NCI-H146 (cell line): ENCODE measurements around the gene TSPAN9.

ENCODE experiments used
- DNase-seq: peaks from one replicate; lab custom pipeline; 2025; lab: John Stamatoyannopoulos, UW

TSPAN9 gene

DNA sequence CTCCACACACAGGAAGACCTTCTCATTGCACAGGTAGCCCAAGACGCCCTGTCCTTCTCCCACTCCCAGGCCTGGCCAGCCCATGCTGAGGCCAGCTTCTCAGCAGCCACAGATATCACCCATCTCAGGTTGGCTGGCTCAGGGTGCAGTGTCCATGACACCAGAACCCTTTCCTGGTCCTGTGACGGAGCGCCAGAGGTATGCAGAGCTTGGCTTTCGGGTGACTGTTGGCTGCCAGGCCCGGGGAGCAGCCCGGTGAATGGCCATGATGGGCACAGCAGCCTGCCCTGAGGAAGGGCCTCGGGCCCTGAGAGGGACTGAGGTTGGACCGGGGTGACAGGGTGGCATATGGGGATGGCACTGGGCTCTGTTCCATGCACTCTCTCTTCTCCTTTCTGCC, 173.4 kb downstream of the TSPAN9 start:
- DNase-seq = no peak

DNA sequence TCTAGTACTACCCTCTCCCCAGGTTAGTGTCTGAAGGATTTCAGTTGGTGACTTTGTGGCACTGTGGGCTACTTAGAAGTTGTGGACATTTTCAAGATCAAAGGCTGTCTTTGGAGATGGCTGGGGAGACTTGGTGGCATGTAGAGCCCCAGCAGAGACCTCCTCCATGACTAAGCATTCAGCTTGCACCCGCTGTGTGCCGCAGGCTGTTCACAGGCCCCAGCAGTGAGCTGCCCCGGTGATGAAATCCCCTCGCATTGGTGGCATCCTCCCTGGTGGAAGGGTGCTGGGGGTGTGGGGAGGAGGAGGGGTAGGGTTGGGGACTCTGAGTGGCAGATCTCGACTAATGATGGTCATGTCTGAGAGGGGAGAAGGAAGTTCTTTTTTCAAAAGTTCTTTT, 173.9 kb downstream of the TSPAN9 start:
- no peak for DNase-seq

DNA sequence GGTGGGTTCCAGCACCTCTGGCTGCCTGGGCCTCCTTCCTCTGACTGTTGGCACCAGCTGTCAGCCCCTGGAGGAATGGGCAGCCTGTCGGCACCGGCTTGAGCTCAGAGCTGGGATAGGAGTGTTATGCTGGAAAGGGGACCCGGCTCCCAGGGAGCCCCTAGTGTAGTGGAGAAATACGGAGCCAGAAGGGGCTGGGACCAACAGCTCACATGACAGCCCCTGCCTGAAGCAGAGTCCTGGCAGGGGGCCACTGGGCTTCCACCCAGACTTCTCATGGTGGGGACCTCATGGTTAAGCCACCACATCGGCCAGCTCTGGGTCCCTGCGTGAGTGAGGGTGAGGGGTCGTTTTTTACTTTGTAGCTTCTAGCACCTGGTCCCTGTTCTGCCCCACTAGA, 174.5 kb downstream of the TSPAN9 start:
- DNase-seq = no peak

DNA sequence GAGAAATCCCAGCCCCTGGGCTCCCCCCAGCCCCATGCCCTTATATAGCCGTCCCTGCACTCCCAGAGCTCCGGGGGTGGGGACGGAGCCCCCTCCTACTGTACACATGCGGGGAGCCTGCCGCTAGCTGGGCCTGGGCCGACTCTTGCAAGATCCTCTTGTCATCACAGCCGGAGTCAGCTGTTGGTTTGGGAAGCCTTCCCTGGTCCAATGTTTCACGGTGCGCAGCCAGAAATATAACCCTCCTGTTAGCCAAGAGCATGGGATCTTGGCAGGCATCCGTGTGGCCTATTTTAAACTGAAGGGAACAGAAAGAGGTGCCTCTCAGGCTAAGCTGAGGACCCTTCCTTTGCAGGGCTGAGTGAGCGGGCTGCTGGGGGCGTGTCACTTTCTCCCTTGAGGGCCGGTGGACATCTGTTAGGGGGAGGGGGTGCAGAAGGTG, 175.3 kb downstream of the TSPAN9 start:
- DNase-seq = no peak

DNA sequence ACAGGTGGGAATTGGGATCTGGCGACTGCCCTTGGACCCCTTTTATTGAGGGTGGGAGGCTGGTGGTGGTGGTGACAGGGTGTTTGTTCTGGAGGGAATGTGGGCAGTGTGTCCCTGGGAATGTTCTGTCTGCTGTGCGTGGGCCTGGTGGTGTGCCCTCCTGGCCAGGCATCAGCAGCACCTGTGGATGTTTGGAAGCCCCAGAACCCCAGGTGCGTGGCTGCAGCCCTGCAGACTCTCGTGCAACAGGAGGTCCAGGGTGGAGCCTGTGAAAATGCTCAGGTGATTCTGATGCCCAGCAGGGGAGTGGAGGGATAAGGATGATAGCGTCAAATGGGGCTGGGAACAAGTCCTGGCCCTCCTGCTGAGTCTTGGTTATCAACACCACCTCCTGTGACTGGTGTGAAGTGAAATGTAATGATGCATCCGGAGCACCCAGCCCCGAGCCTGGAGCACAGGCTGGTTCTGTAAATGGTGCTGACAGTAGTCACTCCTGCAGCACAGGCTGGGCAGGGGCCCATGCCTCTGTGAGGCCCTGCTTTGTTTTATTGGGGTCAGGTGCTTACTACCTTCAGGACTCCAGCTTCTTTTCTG, 176.6 kb downstream of the TSPAN9 start:
- peak; percentile 97 for DNase-seq

DNA sequence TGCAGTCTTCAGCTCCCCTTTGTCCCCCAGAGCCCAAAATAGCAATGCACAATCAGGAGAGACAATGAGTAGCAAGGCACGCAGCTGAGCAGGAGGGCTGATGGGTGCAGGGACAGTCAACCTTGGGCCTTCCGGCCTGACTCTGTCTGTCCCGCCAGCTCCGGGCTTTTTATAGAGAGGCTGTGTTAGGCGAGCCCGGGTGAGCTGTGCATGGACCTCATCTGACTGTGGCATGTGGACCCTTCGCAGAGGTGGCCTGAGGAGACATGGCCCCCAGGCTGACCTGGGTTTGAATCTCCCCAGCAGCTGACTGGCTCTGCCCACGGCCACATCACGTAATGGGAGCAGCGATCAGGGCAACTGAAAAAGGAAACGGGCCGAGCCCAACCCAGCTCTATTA, 177.9 kb downstream of the TSPAN9 start:
- DNase-seq = no peak

DNA sequence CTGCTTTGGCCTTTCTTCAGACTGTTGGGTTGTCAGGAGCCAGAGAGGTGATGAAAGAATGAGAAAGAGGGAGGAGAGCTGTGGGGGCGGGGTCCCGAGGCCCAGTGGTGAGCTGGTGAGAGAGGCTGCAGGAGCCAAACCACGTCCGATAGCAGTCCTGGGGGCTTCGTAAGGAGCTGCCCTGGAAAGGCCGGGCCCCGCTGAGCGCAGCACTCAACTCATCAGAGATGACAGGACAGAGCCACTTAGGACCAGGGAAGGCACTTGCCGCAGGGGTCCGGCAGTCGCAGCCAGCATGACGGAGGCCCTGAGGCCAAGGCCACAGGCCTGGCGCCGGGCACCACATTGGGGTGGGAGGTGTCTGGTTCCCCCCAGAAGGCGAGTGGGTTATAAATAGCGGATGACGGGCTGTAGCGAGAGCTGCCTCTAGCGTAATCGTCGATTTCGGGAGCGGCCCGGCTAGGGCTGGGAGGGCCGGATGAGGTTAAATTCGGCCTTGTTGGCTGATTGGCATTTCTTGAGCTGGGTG, 179.0 kb downstream of the TSPAN9 start:
- no peak for DNase-seq

DNA sequence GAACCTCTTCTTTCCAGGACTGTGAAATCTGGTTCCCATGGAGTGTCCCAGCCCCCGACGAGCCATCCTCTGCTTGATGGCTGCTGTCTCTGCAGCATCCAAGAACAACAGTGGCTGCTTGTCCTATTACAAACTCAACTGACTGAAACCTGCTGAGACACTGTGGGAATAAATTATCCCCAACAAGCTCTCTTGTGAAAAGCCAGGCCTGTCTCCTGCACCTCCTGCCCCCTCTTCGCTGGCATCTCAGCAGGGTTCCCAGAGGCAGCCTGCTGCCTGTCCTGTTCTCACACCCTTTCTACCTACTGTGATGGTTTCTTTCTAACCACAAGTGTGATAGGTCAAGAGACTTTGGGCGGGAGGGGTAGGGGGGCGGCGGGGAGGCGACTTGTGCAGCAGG, 180.2 kb downstream of the TSPAN9 start:
- DNase-seq = peak; percentile 85

DNA sequence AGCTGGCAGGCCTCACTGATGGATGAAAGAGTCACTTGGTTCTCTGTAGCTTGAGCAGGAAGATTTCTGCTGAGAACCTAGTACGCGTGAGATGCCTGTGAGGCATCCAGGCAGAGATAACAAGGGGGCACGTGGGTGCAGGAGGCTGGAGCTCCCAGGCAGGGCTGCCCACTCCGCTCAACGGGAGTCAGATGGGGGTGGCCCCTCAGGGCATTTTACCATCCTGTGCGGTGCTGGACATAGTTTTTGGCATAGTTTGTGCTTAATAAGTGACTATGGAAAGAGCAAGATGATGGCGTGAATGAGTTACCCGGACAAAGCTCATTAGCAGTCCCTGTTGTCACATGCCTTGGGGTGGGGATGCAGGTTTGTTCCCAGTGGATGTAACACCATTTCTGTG, 182.8 kb downstream of the TSPAN9 start:
- DNase-seq = no peak

DNA sequence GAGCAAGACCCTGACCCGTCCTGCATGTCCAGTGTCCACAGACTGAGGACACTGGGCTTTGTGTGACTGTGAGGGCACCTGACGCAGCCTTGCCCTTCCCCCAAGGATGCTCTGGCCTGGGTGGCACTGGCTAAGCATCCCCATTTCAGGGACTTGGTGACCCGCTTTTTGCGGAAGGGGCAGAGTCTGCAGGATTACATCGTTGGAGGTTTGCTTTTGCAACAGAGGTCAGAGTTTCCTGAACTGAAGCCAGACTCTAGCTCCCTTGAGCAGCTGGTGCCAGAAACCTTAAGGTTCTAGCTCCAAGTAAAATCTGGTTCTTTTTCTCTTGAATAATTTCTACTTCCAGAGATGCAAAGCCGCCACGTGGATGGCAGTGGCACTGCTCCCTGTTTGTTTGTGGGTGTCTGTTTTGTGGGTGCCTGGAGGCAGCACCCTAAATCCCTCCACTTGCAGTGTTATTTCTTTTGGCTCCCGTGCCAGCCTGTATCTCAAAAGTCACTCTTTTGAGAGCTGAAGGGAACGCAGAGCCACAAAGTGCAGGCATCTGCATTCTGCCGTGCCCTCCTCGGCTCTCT, 184.7 kb downstream of the TSPAN9 start:
- DNase-seq = no peak

DNA sequence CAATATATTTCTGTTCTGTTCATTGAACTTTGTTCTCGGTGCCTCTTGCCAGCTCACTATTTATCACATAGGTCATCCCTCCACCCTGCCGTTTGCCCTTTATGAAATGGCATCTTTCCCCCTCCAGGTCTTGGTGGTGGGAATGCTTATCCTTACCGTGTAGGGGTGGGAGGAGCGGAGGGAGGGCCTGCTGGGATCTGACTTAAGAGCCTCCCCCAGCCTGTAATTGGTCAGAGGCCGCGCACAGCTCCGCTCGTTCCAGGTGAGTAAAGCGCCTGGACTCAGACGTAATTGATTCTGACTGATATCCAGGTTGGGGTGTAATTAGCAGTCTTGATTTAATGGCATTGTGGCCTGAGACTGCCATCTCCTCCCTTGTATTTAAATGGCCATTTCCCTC, 185.3 kb downstream of the TSPAN9 start:
- DNase-seq = peak; percentile 84

DNA sequence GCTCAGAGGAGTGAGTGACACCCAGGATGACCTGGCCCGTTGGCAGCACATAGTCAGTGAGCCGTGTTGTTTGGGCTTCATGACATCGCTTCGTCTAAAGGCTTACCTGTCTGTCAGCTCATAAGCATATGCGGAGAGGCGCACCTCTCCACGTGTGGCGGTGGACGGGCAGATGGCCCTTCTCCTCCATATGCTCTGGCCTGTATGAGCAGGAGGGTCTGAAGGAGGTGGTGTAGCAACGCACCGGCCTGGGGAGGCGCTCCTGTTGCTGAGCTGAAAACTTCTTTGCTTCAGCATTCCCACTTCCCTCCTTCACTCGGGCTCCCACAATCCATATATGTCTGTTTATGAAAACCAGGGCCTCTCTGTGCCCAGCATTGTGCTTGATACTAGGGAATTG, 186.1 kb downstream of the TSPAN9 start:
- DNase-seq = no peak

DNA sequence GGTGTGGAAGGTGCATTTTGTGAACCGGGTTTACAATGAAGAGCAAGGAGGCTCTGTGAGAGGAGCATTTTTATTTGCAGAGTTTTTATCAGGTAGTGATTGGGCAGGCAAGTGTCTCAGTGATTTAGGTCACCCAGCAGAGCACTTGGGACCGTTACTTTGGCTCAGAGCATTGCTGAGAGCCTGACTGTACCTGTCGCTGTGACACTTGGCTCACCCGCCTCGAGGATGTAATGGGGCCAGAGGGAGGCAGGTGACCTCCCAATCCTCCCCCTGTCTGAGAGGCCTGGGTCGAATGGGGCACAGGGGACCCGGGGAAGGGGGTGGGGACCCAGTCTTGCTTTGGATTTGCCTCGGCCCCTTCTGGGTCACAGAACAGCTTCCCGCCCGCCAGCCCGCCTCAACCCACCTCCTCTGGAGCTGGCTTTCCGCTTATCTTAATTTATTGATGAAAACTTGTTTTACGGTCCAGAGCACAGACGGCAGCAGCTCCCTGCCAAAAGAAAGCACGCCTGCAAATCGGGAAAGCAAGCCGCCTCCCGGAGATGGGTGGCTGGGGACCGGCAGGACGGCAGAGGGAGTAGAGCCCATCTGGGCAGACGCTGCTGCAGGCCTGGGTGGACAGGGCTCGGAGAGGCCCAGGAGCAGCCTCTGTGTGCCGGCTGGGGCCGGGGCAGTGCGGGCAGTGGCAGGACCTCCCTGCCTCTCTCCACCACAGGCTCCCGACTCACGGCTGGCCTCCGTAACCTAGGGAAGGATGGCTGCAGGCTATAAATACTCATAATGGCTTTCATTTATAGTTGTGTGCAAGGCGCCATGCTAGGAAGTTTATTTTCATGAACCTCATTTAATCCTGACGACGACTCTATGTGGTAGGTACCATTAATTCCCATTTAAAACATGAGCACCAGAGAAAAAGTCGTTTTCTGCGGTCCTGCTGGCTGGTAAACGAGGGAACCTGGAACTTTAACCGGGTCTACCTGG, 187.1 kb downstream of the TSPAN9 start:
- no peak for DNase-seq

DNA sequence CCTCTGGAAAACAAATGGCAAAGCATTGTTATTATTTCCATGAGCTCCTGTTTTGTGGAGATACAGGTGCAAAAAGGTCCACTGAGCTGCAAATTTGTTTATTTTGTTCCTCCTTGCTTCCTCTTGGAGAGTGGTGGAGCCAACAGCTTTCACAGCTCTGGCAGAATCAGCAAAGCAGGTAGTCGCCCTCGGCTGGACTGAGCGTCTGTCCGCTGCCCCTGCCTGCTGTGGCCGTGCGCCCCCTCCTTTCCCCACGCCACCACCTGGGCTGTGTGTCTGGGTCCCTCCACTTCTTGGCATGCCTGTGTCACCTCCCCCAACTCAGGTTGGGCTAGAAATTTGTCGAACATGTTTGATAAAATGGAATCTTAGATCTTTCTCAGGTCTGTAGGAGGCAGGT, 188.2 kb downstream of the TSPAN9 start:
- DNase-seq = no peak

DNA sequence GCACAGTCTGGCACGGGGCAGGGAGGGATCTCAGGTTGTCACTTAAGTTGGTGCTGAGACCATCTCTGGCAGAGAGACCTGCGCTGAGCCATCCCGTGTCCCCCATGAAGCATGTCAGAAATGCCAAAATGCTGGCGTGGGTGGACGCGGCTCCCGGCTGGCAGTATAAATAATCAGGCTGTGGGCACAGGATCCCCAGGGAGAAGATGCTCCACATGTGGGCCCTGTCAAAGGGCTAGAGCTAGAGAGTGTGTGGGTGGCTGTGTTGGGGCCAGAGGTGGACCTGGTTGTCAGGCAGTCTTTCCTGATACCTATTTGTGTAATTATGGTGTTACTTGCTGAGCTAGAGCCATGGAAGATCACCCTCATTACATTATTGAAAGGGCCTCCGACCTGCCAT, 189.5 kb downstream of the TSPAN9 start:
- no peak for DNase-seq

DNA sequence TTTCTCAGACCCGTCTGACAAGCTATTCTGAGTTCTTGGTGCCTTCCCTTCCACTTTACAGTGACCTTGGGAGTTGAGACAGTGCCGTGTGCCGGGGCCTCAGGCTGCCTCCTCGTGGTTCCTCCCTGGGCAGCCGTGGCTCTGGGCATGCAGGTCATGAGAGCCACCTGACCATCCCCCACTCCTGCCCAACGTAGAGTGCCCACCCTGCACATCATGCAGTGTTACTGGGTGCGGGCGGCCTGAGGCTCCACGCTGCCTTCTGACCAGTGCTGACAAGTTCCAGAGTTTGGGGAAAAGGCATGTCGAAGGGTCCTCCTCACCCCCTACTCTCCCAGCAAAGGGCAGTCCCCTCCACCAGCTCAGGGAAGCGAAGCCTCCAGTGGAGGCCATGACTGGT, 190.5 kb downstream of the TSPAN9 start:
- DNase-seq = no peak

DNA sequence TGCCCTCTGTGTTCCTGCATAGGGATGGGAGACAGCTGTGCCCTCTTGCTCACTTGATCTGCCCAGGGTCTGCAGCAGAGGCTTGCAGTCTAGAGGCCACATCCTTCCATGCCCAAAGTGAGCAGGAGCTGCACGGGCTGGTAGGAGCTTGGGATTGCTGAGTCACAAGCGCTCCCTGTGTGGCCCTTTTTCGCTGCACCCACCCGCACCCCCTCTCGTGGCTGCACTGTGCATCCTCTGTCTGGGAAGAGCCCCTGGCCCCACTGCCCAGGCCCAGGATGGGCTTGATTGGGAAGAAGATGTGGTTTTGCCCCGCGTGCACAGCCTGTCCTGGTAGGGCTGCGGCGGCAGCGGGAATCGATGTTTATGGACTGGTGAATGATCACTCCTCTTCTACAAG, 192.4 kb downstream of the TSPAN9 start:
- no peak for DNase-seq

DNA sequence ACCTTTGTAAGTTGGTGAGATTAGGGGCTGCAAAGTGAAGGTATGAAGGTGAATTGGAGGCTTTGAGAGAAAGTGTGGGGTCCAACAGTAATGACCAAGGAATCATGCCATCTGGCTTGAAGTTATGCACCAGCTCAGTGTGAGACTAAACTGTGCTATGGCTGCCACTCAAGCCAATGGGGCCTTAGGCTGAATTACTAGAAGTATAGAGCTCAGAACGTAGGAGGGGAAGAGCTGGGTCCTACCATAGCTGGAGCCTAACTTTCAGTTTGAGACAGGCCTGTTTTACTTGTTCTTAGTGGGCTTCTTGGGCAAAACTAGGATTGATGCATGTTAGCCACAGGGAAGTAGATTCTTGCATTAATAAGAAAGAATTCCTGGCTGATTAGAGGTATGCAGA, 194.0 kb downstream of the TSPAN9 start:
- DNase-seq = no peak

DNA sequence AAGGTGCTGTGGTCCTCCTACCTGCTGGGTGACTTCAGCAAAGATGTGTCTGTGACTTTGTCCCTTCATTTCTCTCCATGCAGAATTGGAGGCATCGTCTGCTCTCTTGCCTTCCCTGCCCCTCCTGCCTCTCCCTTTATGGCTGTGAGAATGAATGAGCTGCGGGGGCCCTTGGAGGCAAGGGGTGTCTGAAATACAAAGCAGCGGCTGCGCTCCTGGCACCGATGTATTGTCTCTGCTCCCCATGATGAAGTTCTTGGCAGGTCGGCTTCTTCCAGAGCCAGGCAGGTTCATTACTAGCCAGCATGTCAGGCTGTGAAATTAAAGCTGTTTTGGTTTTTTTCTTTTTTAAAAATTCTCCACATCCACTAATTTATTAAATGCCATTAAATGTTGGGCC, 194.5 kb downstream of the TSPAN9 start:
- DNase-seq = no peak

DNA sequence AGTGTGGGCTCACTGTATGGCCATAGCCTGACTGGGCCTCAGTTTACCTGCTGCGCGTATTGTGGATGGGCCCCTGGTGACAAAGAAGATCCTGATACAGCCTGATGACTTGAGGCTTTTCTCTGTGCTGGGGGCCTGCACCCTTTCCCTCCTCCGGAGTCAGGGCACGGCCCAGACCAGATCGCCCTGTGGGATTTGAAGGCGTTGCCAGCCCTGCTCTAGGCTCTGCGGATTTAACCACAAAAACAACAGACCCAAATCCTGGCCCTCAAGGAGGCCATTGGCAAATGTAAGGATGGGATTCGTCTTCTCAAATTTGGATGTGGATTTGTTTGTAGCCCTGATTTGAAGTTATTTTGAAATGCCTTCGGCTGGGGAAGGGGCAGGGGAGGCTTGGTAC, 195.8 kb downstream of the TSPAN9 start:
- DNase-seq = no peak

DNA sequence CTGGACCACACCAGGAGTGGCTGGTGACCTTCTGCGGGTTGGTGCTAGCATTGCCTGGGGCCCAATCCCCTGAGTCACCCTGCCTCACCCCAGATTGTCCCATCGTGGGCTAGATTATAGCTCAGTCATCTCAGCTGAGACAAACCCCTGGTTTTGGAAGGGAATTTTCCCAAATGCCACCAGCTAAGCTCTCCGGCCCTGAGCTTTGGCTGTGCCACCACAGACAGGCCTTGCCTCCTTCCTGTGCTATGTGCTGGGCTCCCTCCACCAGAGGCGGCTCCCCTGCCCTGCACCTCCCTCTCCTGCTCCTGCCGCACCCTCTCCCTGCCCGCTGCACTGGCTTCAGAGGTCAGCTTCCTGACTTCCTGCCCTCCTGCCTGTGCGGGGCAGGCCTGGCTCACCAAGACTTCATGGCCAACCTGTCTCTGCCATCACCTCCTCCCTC, 196.3 kb downstream of the TSPAN9 start:
- no peak for DNase-seq

DNA sequence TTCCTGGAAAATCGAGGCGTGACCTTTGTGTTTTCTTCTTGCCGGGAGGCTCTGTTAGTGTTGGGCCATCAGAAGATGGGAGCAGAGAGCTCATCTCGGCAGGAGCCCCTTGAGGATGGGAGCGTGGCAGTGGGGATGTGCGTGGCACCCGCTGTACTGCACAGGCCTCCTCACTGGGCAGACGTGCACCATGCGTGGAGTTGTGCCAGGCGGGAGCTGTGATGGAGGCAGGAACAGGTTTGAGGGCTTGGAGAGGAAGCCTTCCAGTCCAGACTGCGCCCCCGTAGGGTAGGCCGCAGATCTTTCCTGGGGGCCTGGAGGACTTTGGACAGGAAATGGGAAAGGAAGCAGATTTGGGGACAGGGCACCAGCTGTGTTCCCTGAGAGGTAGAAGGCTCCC, 197.5 kb downstream of the TSPAN9 start:
- no peak for DNase-seq
